Mesenchymal stem cell (in vitro differentiated cells and primary cell): ENCODE measurements around the gene SELE.
A peak's percentile ranks its signal among the peaks of the same experiment; 100 is the strongest.
"Not testable (repeated sequence)": the region's sequence is repeated elsewhere in the genome, so short reads cannot be mapped to it uniquely, and the experiment has no call there.

Experiments
- DNase-seq: peaks from one replicate; pipeline ENCODE4 v3.0.0-alpha.2; 2013
- H2AFZ ChIP-seq: one replicate; pipeline ENCODE4 v1.6.1; 2013; ENCODE audit warnings: low read depth, mild to moderate bottlenecking, control low read depth, inconsistent platforms, low read length, moderate library complexity
- H2AK5ac ChIP-seq: 2 replicates; pipeline ENCODE4 v1.6.1; 2013; ENCODE audit warnings: low read length, moderate library complexity, mild to moderate bottlenecking, inconsistent platforms; ENCODE audit not compliant: severe bottlenecking
- H2BK120ac ChIP-seq: one replicate; pipeline ENCODE4 v1.6.1; 2013; ENCODE audit warnings: low read depth, mild to moderate bottlenecking, inconsistent platforms, low read length, moderate library complexity
- H2BK12ac ChIP-seq, 2 experiments: one replicate each; pipeline ENCODE4 v1.6.1; 2013; ENCODE audit warnings: inconsistent platforms in 2 of 2, low read length in 2 of 2, mild to moderate bottlenecking in 2 of 2, moderate library complexity in 2 of 2, control low read depth in 1 of 2
- H2BK15ac ChIP-seq: one replicate; pipeline ENCODE4 v1.6.1; 2013; ENCODE audit warnings: mild to moderate bottlenecking, low read depth, inconsistent platforms; ENCODE audit not compliant: poor library complexity, severe bottlenecking
- H2BK5ac ChIP-seq: 2 replicates; pipeline ENCODE4 v1.6.1; 2013; ENCODE audit warnings: low read depth, mild to moderate bottlenecking, low read length, control low read depth, inconsistent platforms; ENCODE audit not compliant: poor library complexity, severe bottlenecking
- H3K14ac ChIP-seq, 2 experiments: one replicate each; pipeline ENCODE4 v1.6.1; 2013; ENCODE audit warnings: inconsistent platforms in 2 of 2, low read length in 2 of 2, control low read depth in 1 of 2, mild to moderate bottlenecking in 1 of 2, moderate library complexity in 1 of 2
- H3K18ac ChIP-seq, 2 experiments: one replicate each; pipeline ENCODE4 v1.6.1; 2013; ENCODE audit warnings: inconsistent platforms in 2 of 2, low read length in 2 of 2, control low read depth in 1 of 2, low read depth in 1 of 2, mild to moderate bottlenecking in 1 of 2
- H3K23ac ChIP-seq, 2 experiments: one replicate each; pipeline ENCODE4 v1.6.1; 2013; ENCODE audit warnings: inconsistent platforms in 2 of 2, low read length in 2 of 2, mild to moderate bottlenecking in 2 of 2, moderate library complexity in 2 of 2, control low read depth in 1 of 2
- H3K27ac ChIP-seq: 2 replicates; pipeline ENCODE4 v1.5.1; 2013; ENCODE audit warnings: mild to moderate bottlenecking, moderate library complexity, low read length, control low read depth, inconsistent platforms; ENCODE audit not compliant: poor library complexity, severe bottlenecking
- H3K27me3 ChIP-seq, 2 experiments: 2 replicates each; pipeline versions ENCODE4 v1.6.1 to v1.7.0; 2013; ENCODE audit warnings: low read length in 2 of 2, mild to moderate bottlenecking in 2 of 2, moderate library complexity in 2 of 2, control low read depth in 1 of 2, inconsistent platforms in 1 of 2; ENCODE audit not compliant: control insufficient read depth in 1 of 2, insufficient read depth in 1 of 2
- H3K36me3 ChIP-seq, 2 experiments: 2 replicates each; pipeline versions ENCODE4 v1.6.1 to v1.7.0; 2013; ENCODE audit warnings: low read length in 2 of 2, control low read depth in 1 of 2, inconsistent platforms in 1 of 2, low read depth in 1 of 2, mild to moderate bottlenecking in 1 of 2; ENCODE audit not compliant: insufficient read depth in 2 of 2, control insufficient read depth in 1 of 2
- H3K4ac ChIP-seq, 2 experiments: one replicate each; pipeline ENCODE4 v1.6.1; 2013; ENCODE audit warnings: inconsistent platforms in 2 of 2, low read length in 2 of 2, mild to moderate bottlenecking in 2 of 2, moderate library complexity in 2 of 2, control low read depth in 1 of 2, low read depth in 1 of 2
- H3K4me1 ChIP-seq: 2 replicates; pipeline ENCODE4 v1.6.1; 2013; ENCODE audit warnings: low read depth, low read length, control low read depth; ENCODE audit not compliant: control insufficient read depth, insufficient read depth
- H3K4me2 ChIP-seq: 2 replicates; pipeline ENCODE4 v1.6.1; 2013; ENCODE audit warnings: low read length, mild to moderate bottlenecking, inconsistent platforms; ENCODE audit not compliant: poor library complexity, severe bottlenecking
- H3K4me3 ChIP-seq, 2 experiments: 2 replicates each; pipeline versions ENCODE4 v1.5.1 to v1.7.0; 2013; ENCODE audit warnings: low read length in 2 of 2, mild to moderate bottlenecking in 2 of 2, control low read depth in 1 of 2, low read depth in 1 of 2; ENCODE audit not compliant: insufficient read depth in 1 of 2
- H3K79me1 ChIP-seq: replicated peaks from 2 replicates; pipeline ENCODE4 v1.6.1; 2013; ENCODE audit warnings: mild to moderate bottlenecking, control low read depth, low read length, inconsistent platforms; ENCODE audit not compliant: poor library complexity, severe bottlenecking
- H3K9ac ChIP-seq: 2 replicates; pipeline ENCODE4 v1.7.0; 2013; ENCODE audit warnings: mild to moderate bottlenecking, low read length, moderate library complexity
- H3K9me3 ChIP-seq: 2 replicates; pipeline ENCODE4 v1.7.0; 2013; ENCODE audit warnings: mild to moderate bottlenecking, low read length; ENCODE audit not compliant: control insufficient read depth
- H4K8ac ChIP-seq: one replicate; pipeline ENCODE4 v1.6.1; 2013; ENCODE audit warnings: inconsistent platforms, mild to moderate bottlenecking, low read length, moderate library complexity
- H4K91ac ChIP-seq: one replicate; pipeline ENCODE4 v1.6.1; 2013; ENCODE audit warnings: mild to moderate bottlenecking, low read length, inconsistent platforms
- WGBS: methylation state at CpG from one replicate; pipeline ENCODE4 v1.1.7; 2013; ENCODE audit warnings: mixed read lengths; 5-methylcytosine and 5-hydroxymethylcytosine counted together

The SELE gene

DNA sequence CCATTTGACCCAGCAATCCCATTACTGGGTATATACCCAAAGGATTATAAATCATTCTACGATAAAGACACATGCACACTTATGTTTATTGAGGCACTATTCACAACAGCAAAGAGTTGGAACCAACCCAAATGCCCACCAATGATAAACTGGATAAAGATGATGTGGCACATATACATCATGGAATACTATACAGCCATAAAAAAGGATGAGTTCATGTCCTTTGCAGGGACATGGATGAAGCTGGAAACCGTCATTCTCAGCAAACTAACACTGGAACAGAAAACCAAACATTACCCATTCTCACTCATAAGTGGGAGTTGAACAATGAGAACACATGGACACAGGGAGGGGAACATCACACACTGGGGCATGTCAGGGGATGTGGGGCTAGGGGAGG is 18.8 kb downstream of the SELE start:
- H3K36me3 ChIP-seq, H3K4ac ChIP-seq, H3K18ac ChIP-seq, H3K4me3 ChIP-seq, H3K9ac ChIP-seq, H3K14ac ChIP-seq, H4K8ac ChIP-seq, H2AFZ ChIP-seq, H2BK120ac ChIP-seq, H3K4me2 ChIP-seq, H2BK12ac ChIP-seq, H3K27ac ChIP-seq, H3K23ac ChIP-seq, H2BK5ac ChIP-seq, H3K4me1 ChIP-seq, H2AK5ac ChIP-seq, H4K91ac ChIP-seq, H2BK15ac ChIP-seq, H3K79me1 ChIP-seq, DNase-seq, H3K27me3 ChIP-seq: not testable (repeated sequence)
- peaks cover 10% of the 10 kb centered on the region for H3K9me3 ChIP-seq
- WGBS = 100% methylated on average over 1 of the region's 2 CpGs

DNA sequence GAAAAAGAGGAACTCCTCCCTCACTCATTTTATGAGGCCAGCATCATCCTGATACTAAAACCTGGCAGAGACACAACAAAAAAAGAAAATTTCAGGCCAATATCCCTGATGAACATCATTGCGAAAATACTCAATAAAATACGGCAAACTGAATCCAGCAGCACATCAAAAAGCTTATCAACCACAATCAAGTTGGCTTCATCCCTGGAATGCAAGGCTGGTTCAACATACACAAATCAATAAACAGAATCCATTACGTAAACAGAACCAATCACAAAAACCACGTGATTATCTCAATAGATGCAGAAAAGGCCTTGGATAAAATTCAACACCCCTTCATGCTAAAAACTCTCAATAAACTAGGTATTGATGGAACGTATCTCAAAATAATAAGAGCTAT is 20.8 kb downstream of the SELE start:
- not testable (repeated sequence) for H3K9ac ChIP-seq, H3K4me2 ChIP-seq, H3K14ac ChIP-seq, H3K4ac ChIP-seq, H4K91ac ChIP-seq, H2BK5ac ChIP-seq, H4K8ac ChIP-seq, H3K18ac ChIP-seq, H3K79me1 ChIP-seq, DNase-seq, H3K4me1 ChIP-seq, H3K36me3 ChIP-seq, H2AK5ac ChIP-seq, H3K27ac ChIP-seq, H2AFZ ChIP-seq, H2BK12ac ChIP-seq, H2BK15ac ChIP-seq, H3K27me3 ChIP-seq, H3K9me3 ChIP-seq, H2BK120ac ChIP-seq, H3K4me3 ChIP-seq, H3K23ac ChIP-seq
- WGBS = 98% methylated on average over 4 of the region's 5 CpGs

- no peaks in the 10 kb centered on the region for H3K4me1 ChIP-seq
- H3K23ac ChIP-seq = no peak overlapping the region
- no peak overlapping the region for H3K18ac ChIP-seq
Observed at GRCh38 chr1:169712309-169712631, 21.6 kb downstream of the SELE start.

GRCh38 chr1:169711469-169712308 is 22.2 kb downstream of the SELE start, which contains the start of gene SELL:
SELL (minus strand) TSS chr1:169711620; CDS start chr1:169711498, 122 bp downstream.
- Histone ChIP-seq H2AFZ (no peak within 1 kb of the TSS), H2BK12ac (no peak within 1 kb of the TSS), H3K27ac (no peak within 1 kb of the TSS), H3K18ac (no peak within 1 kb of the TSS), H3K79me1 (no peaks in the 10 kb centered on the region), H3K4me2 (no peak within 1 kb of the TSS), H3K4me1 (no peaks in the 10 kb centered on the region), H3K23ac (no peak within 1 kb of the TSS), H3K4me3 (peak within 1 kb of the TSS in 1 of 2 experiments; percentile 58), H4K91ac (no peak within 1 kb of the TSS), H4K8ac (peak within 1 kb of the TSS; percentile 29), H3K9me3 (no peaks in the 10 kb centered on the region), H2AK5ac (no peak within 1 kb of the TSS), H3K4ac (no peak within 1 kb of the TSS), H2BK5ac (no peak within 1 kb of the TSS), H3K36me3 (no peaks in the 10 kb centered on the region), H3K9ac (peak within 1 kb of the TSS; percentile 66), H3K14ac (no peak within 1 kb of the TSS), H2BK15ac (no peak within 1 kb of the TSS), H3K27me3 (no peaks in the 10 kb centered on the region), H2BK120ac (no peak within 1 kb of the TSS)
- peak; percentile 76 for DNase-seq
- 10% methylated on average over 6 of the region's 6 CpGs for WGBS

More at GRCh38 chr1:169712309-169712631, 21.6 kb downstream of the SELE start:
- no peak overlapping the region for H2BK5ac ChIP-seq
- no peak overlapping the region for H3K27ac ChIP-seq
- no peak overlapping the region for H4K8ac ChIP-seq
- H3K79me1 ChIP-seq = no peaks in the 10 kb centered on the region
- no peak for DNase-seq
- no peak overlapping the region for H2AK5ac ChIP-seq
- H3K4me2 ChIP-seq = no peak overlapping the region
- H3K36me3 ChIP-seq = no peaks in the 10 kb centered on the region
- H3K4me3 ChIP-seq = no peak overlapping the region
- H3K9me3 ChIP-seq = peaks cover 2% of the 10 kb centered on the region
- no peak overlapping the region for H2AFZ ChIP-seq
- H4K91ac ChIP-seq = no peak overlapping the region
- no peaks in the 10 kb centered on the region for H3K27me3 ChIP-seq
- H3K14ac ChIP-seq = no peak overlapping the region
- H2BK15ac ChIP-seq = no peak overlapping the region
- H2BK120ac ChIP-seq = no peak overlapping the region
- no CpG with 5 or more reads among the region's 2 CpGs for WGBS
- no peak overlapping the region for H2BK12ac ChIP-seq
- H3K4ac ChIP-seq = no peak overlapping the region
- H3K9ac ChIP-seq = no peak overlapping the region
